GM18861 (cell line): ENCODE measurements around the gene COA5.

ENCODE experiments used
- ATAC-seq: cut with Tn5 transposase; IDR thresholded peaks from one replicate; pipeline ENCODE4 v1.9.1; 2021; ENCODE audit not compliant: unreplicated experiment

The COA5 gene

DNA sequence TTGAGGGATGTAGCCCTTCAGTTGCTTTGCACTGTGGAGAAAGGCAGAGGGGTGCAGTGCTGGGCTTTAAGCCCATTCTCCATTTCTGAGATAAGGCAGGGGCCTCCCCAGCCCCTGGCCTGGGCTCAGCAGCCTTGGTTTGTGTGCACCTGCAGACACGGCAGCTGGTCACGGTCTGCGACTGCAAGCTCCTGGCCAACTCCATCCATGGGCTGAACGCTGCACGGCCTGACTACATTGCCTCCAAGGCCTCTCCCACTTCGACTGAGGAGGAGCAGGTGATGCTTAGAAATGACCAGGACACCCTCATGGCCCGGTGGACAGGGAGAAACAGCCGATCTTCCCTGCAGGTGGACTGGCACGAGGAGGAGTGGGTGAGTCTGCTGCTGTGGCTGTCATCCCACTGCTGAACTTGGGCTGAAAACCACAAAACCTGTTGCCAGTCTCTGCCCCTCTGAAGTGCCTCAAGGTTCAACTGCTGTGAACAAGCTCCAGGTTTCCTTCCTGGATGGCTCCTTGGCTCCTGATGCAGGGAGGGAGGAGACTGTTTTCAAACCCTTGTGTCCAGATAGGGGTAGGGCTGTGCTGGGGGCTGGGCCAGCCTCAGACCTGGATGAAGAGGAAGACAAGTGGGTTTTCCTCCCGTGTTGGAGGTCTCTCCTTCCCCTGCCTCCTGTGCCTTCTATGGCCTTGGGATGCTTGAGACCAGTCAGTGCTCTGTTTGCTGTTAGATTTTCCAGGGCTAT lies 54.0 kb downstream of the COA5 start:
- no peak for ATAC-seq

DNA sequence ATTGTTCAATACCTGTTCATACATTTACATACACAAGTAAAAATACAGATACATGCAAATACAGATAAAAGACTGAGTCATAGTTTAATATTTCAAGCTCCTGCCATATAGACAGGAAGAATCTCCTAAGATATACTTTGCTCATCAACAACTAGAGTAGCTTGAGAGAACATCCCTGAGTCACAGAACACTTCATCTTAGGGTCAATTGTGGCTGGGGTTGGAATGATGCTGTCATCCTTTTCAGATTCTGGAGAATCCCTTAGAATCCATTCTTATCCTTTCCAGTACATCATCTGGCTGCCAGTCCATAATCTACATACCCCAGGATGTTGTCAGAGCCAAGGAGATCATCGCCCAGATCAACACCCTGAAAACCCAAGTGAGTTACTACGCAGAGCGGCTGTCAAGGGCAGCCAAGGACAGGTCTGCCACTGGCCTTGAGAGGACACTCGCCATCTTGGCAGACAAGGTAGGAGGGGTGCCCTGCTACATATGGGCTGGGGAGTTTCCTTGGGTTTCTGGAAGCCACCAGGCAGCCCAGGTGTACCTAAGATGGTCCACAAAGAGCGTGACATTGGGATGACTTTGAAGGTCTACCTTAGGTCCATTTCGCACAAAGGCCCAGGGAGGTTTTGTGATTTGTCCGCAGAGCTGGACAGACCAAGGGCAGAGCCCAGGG lies 55.7 kb downstream of the COA5 start:
- no peak for ATAC-seq

DNA sequence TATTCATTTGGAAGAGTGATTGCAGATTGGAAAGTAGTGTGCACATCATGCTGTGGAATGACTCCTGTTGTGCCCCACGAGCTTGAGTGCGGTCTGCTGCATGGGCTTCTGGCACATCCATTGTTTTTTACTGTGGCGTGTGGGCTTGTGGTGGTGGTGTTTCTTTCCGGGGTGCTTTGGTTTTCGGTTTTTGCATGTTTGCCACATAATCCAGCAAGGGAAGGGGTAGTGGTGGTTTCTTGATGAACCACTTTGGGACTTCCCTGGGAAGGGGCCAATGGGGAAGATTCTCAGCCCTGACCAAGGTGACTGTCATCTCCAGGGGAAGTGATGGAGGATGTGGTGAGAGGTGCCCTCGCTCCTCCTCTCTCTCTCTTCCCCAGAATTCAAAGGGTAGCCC lies 57.0 kb downstream of the COA5 start:
- no peak for ATAC-seq

DNA sequence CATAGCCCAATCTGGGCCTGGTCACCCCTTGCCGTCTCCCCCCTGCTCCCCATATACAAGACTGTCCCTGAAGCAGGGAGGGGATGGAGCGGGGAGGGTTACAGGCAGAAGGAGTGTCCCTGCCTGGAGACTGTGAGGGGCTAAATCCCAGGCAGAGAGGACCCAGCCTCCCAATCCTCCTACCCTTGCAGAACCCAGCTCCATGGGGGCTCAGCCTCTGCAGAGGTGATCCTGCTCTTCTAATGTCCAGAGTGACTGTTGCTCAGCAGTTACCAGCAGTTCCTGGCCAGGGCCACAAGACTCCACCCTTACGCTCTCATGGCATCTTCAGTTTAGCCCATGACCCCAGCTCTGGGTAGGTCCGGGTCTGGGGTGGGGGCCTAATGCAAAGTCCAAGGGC lies 58.1 kb downstream of the COA5 start:
- no peak for ATAC-seq
